Glutamatergic neuron (in vitro differentiated cells): ENCODE results near the gene TEX13D. TPM values are rescaled to one million over a fixed set of nuclear protein-coding genes. Genes with fewer than 3 reads are reported as not detected.
"Not testable (repeated sequence)": the region's sequence is repeated elsewhere in the genome, so short reads cannot be mapped to it uniquely, and the experiment has no call there.

ENCODE experiments used
- DNase-seq: peaks from one replicate; pipeline ENCODE4 v3.0.0; 2022
- H3K27ac Mint-ChIP-seq: one replicate; pipeline ENCODE4 v1.8.0; 2020; ENCODE audit warnings: mild to moderate bottlenecking, mixed read lengths, inconsistent platforms; ENCODE audit not compliant: unreplicated experiment
- H3K27me3 Mint-ChIP-seq: one replicate; pipeline ENCODE4 v1.8.0; 2020; ENCODE audit warnings: mild to moderate bottlenecking, moderate library complexity, mixed read lengths, inconsistent platforms; ENCODE audit not compliant: unreplicated experiment
- H3K36me3 Mint-ChIP-seq: one replicate; pipeline ENCODE4 v1.8.0; 2020; ENCODE audit warnings: mild to moderate bottlenecking, mixed read lengths, inconsistent platforms; ENCODE audit not compliant: unreplicated experiment
- H3K4me1 Mint-ChIP-seq: one replicate; pipeline ENCODE4 v1.8.0; 2020; ENCODE audit warnings: mild to moderate bottlenecking, low read depth, mixed read lengths, inconsistent platforms; ENCODE audit not compliant: unreplicated experiment
- H3K4me3 Mint-ChIP-seq: one replicate; pipeline ENCODE4 v1.8.0; 2020; ENCODE audit warnings: mild to moderate bottlenecking, mixed read lengths, inconsistent platforms; ENCODE audit not compliant: unreplicated experiment
- H3K9me3 Mint-ChIP-seq: one replicate; pipeline ENCODE4 v1.8.0; 2020; ENCODE audit warnings: mild to moderate bottlenecking, moderate library complexity, mixed read lengths, inconsistent platforms; ENCODE audit not compliant: unreplicated experiment
- total RNA-seq: library from RNA; stranded (reverse); fragmentation: NEBNext Ultra II Directional; extraction: Animal tissue kit (Norgen Biotek cat#: 25700); gene quantifications from one replicate; pipeline ENCODE4 v1.2.1, GENCODE V29; 2021; ENCODE audit not compliant: unreplicated experiment
- TF ChIP-seq, protein P1 (sequence below): fragments of 200-600 bp; sonication (generic); IDR thresholded peaks from one replicate; pipeline ENCODE4 v1.5.0; 2021; ENCODE audit not compliant: partially characterized antibody, unreplicated experiment

The TEX13D gene
- total RNA-seq, 1 donor from 2014 or later = not detected

DNA sequence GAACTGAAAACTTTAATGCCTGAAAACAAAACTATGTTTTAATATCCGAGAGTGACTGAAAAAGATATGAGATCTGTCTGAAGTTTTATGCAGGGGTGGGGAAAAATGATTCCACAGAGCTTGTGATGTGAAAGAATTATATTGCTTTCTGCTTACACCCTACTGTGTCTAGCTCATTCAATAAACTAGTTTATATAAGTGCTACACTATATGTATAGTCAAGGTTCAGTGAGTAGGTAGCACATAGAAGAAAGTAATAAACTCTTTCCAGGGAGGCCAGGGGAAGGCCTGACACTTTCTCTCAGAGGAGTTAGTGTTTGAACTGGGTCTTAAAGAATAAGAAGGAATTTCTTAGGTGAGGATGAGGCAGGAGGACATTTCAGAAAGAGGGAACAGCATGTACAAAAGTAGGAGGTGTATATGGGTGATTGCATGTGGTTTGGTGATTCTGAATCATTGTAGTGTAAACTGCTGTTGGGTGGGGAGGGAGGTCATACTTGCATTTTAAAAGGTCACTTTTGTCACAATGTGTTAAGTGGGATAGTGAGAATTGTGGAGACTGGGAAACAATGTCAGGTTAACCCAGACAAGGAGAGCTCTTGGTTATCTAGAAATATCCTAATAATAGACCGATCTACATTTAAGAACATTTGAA, 25.1 kb upstream of the TEX13D start:
- H3K36me3 Mint-ChIP-seq = no peaks in the 10 kb centered on the region
- H3K4me1 Mint-ChIP-seq = no peaks in the 10 kb centered on the region
- DNase-seq = no peak

DNA sequence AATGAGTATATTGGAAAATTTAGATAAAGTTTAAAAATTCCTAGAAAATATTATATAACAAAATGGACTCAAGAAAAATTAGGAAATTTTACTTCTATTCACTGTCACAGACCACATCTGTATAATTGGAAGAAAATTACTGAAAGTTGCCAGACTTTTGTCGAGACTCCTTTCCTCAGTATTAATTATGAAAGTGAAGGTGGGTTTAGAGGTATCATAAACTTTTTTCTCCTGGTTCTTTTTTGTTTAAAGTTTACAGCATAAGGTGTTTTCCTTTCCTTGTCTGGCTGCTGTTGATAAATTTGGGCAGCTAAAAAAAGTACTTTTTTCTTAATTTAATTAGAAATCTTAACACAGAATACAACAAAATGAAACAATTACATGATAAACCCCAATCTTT, 6.7 kb upstream of the TEX13D start:
- Mint-ChIP-seq H3K27ac (no peak overlapping the region), H3K36me3 (no peaks in the 10 kb centered on the region), H3K4me3 (no peak overlapping the region), H3K27me3 (peaks cover 1% of the 10 kb centered on the region), H3K9me3 (no peaks in the 10 kb centered on the region), H3K4me1 (no peaks in the 10 kb centered on the region)
- DNase-seq = no peak
- TF ChIP-seq, protein P1, sequence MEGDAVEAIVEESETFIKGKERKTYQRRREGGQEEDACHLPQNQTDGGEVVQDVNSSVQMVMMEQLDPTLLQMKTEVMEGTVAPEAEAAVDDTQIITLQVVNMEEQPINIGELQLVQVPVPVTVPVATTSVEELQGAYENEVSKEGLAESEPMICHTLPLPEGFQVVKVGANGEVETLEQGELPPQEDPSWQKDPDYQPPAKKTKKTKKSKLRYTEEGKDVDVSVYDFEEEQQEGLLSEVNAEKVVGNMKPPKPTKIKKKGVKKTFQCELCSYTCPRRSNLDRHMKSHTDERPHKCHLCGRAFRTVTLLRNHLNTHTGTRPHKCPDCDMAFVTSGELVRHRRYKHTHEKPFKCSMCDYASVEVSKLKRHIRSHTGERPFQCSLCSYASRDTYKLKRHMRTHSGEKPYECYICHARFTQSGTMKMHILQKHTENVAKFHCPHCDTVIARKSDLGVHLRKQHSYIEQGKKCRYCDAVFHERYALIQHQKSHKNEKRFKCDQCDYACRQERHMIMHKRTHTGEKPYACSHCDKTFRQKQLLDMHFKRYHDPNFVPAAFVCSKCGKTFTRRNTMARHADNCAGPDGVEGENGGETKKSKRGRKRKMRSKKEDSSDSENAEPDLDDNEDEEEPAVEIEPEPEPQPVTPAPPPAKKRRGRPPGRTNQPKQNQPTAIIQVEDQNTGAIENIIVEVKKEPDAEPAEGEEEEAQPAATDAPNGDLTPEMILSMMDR = no peak

More for the DNA sequence above, 25.1 kb upstream of the TEX13D start:
- no peak overlapping the region for H3K4me3 Mint-ChIP-seq
- TF ChIP-seq, protein P1 = no peak
- no peak overlapping the region for H3K27ac Mint-ChIP-seq
- no peaks in the 10 kb centered on the region for H3K9me3 Mint-ChIP-seq
- peaks cover 3% of the 10 kb centered on the region for H3K27me3 Mint-ChIP-seq

DNA sequence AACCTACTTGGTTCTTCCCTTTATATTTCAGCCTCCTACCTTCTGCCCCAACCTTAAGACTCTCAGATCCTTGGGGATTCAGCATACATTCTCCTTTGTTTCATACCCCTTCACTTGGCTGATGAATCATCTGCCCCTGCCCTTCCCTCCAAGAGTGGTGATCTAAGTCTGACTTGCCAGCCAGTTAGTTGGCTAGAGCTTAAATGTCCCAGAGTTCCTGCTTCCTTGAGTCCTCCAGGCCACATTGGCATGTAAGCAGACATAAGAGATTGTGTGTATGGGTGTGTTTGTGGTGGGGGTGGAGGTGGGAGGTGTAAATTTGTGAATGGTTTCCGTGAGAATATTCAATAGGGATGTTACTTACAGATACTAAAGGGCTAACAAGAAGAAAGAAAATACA, 3.7 kb upstream of the TEX13D start:
- DNase-seq = no peak
- Mint-ChIP-seq H3K4me3 (no peak overlapping the region), H3K27ac (no peak overlapping the region), H3K4me1 (no peaks in the 10 kb centered on the region), H3K9me3 (no peaks in the 10 kb centered on the region), H3K27me3 (peaks cover 1% of the 10 kb centered on the region), H3K36me3 (no peaks in the 10 kb centered on the region)
- TF ChIP-seq, protein P1 = no peak

DNA sequence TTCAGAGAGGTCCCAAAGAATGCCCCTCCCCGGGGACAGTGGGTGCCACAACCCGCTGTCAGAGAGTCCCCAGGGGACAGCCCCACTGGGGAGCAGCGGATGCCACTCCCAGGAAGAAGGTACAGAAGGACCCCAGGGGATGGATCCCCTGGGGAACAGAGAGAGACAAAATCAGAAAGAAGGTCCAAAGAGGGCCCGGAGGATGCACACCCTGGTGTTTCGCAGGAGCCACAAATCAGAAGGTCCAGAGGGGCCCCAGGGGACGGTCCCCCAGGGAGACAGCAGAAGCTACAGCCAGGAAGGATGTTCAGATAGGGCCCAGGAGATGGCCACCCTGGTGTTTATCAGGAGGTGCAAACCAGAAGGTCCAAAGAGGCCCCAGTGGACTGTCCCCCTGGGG, 1.4 kb downstream of the TEX13D start:
- DNase-seq = no peak
- peaks cover 2% of the 10 kb centered on the region for H3K9me3 Mint-ChIP-seq
- H3K4me3 Mint-ChIP-seq = no peak overlapping the region
- H3K36me3 Mint-ChIP-seq = no peaks in the 10 kb centered on the region
- no peaks in the 10 kb centered on the region for H3K4me1 Mint-ChIP-seq
- no peaks in the 10 kb centered on the region for H3K27me3 Mint-ChIP-seq
- no peak overlapping the region for H3K27ac Mint-ChIP-seq
- TF ChIP-seq, protein P1 = no peak

DNA sequence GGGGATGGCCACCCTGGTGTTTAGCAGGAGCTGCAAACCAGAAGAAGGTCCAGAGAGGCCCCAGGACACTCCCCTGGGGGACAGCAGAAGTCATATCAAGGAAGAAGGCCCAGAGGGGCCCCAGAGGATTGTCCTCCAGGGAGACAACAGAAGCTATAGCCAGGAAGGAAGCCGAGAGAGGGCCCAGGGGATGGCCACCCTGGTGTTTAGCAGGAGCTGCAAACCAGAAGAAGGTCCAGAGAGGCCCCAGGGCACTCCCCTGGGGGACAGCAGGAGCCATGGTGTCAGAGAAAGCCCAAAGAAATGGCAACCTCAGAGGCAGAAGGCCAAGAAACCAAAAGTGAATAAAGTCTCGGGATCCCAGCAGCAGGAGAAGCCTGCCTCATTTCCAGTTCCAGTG, 2.1 kb downstream of the TEX13D start:
- not testable (repeated sequence) for DNase-seq, H3K36me3 Mint-ChIP-seq, H3K4me1 Mint-ChIP-seq, H3K9me3 Mint-ChIP-seq, H3K27me3 Mint-ChIP-seq, H3K4me3 Mint-ChIP-seq, H3K27ac Mint-ChIP-seq
